ENCODE measurements around the gene DSCAML1. TPM values are rescaled to one million over a fixed set of nuclear protein-coding genes. Genes with fewer than 3 reads are reported as not detected.
A peak's percentile ranks its signal among the peaks of the same experiment; 100 is the strongest.

Gene DSCAML1
- total RNA-seq, 1 experiment from 2014 or later = 0.90 TPM

GRCh38 chr11:117586392-117586791 is 210.6 kb downstream of the DSCAML1 start (continued):
- TF ChIP-seq, protein P1, sequence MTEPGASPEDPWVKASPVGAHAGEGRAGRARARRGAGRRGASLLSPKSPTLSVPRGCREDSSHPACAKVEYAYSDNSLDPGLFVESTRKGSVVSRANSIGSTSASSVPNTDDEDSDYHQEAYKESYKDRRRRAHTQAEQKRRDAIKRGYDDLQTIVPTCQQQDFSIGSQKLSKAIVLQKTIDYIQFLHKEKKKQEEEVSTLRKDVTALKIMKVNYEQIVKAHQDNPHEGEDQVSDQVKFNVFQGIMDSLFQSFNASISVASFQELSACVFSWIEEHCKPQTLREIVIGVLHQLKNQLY (CRISPR knock-in tag; IDR thresholded peaks at IDR 0.05) = no peak

DNA sequence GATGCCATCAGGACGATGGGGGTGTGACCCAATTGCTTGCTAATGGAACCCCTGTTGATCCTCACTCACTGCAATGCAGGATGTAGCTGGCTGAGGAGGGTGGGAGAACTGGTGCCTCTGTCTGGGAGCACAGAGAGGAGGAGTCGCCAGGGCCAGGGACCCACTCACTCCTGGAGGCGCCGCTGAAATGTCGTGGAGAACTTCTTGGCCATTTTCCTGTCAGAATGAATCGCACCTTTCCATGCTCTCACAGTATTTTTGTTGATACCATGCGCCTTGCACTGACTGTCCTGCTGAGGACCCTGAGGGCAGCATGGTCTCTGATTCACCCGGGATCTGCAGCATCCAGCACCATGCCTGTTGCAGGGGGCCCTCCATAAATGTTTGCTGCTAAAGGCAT is 211.4 kb downstream of the DSCAML1 start:
- ChIA-PET POLR2A (no interaction called here), CTCF (no interaction called here)
- peaks cover 30% of the 10 kb centered on the region for H3K4me1 Mint-ChIP-seq
- ATAC-seq (peak; percentile 11; the same call in 1 of the 2 replicates), DNase-seq (ENCODE audit: low spot score) (no peak)
- H3K9me3 Mint-ChIP-seq = no peaks in the 10 kb centered on the region
- no peak for TF ChIP-seq TEAD4 (CRISPR knock-in tag; IDR thresholded peaks at IDR 0.05)
- TF ChIP-seq ZNF138 (CRISPR knock-in tag; conservative IDR thresholded peaks at IDR 0.05) = no peak
- TF ChIP-seq FOXP1 (CRISPR knock-in tag; IDR thresholded peaks at IDR 0.05; ENCODE audit: borderline replicate concordance) = no peak
- TF ChIP-seq ZNF423 (CRISPR knock-in tag; IDR thresholded peaks at IDR 0.05) = no peak
- no peak for TF ChIP-seq GTF2I (CRISPR knock-in tag; conservative IDR thresholded peaks at IDR 0.05)
- no peak for TF ChIP-seq ATF1 (CRISPR knock-in tag; IDR thresholded peaks at IDR 0.05)
- TF ChIP-seq ZNF396 (CRISPR knock-in tag; IDR thresholded peaks at IDR 0.05; ENCODE audit: borderline replicate concordance) = no peak
- no peak for TF ChIP-seq MAX (CRISPR knock-in tag; IDR thresholded peaks at IDR 0.05)
- TF ChIP-seq ZBTB21 (CRISPR knock-in tag; IDR thresholded peaks at IDR 0.05; ENCODE audit: borderline replicate concordance) = no peak
- TF ChIP-seq, protein P2, sequence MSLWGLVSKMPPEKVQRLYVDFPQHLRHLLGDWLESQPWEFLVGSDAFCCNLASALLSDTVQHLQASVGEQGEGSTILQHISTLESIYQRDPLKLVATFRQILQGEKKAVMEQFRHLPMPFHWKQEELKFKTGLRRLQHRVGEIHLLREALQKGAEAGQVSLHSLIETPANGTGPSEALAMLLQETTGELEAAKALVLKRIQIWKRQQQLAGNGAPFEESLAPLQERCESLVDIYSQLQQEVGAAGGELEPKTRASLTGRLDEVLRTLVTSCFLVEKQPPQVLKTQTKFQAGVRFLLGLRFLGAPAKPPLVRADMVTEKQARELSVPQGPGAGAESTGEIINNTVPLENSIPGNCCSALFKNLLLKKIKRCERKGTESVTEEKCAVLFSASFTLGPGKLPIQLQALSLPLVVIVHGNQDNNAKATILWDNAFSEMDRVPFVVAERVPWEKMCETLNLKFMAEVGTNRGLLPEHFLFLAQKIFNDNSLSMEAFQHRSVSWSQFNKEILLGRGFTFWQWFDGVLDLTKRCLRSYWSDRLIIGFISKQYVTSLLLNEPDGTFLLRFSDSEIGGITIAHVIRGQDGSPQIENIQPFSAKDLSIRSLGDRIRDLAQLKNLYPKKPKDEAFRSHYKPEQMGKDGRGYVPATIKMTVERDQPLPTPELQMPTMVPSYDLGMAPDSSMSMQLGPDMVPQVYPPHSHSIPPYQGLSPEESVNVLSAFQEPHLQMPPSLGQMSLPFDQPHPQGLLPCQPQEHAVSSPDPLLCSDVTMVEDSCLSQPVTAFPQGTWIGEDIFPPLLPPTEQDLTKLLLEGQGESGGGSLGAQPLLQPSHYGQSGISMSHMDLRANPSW (CRISPR knock-in tag; conservative IDR thresholded peaks at IDR 0.05; ENCODE audit: low read depth) = no peak
- TF ChIP-seq ETV6 (CRISPR knock-in tag; IDR thresholded peaks at IDR 0.05) = no peak
- TF ChIP-seq ERG (CRISPR knock-in tag; IDR thresholded peaks at IDR 0.05) = no peak
- TF ChIP-seq HMGXB4 (CRISPR knock-in tag; IDR thresholded peaks at IDR 0.05) = no peak
- no peak for TF ChIP-seq NFATC4 (CRISPR knock-in tag; IDR thresholded peaks at IDR 0.05)
- TF ChIP-seq ZNF219 (CRISPR knock-in tag; IDR thresholded peaks at IDR 0.05; ENCODE audit: borderline replicate concordance) = no peak
- TF ChIP-seq ZNF532 (CRISPR knock-in tag; IDR thresholded peaks at IDR 0.05; ENCODE audit: borderline replicate concordance) = no peak
- no peak for TF ChIP-seq E2F5 (CRISPR knock-in tag; IDR thresholded peaks at IDR 0.05)
- TF ChIP-seq RELA (CRISPR knock-in tag; IDR thresholded peaks at IDR 0.05; ENCODE audit: borderline replicate concordance) = no peak
- no peak for TF ChIP-seq NFYB (CRISPR knock-in tag; conservative IDR thresholded peaks at IDR 0.05; ENCODE audit: low read depth)
- no peak for TF ChIP-seq PRRX2 (CRISPR knock-in tag; IDR thresholded peaks at IDR 0.05)
- H3K36me3 Mint-ChIP-seq = no peaks in the 10 kb centered on the region
- H3K27me3 Mint-ChIP-seq (ENCODE audit: low read depth) = peaks cover 6% of the 10 kb centered on the region; the same call in 1 of the 2 replicates
- no peak overlapping the region for H3K4me3 Mint-ChIP-seq
- no peak overlapping the region for H3K27ac Mint-ChIP-seq
